Eye (tissue), 1 donor: ENCODE measurements around the gene GNB2.
A peak's percentile ranks its signal among the peaks of the same experiment; 100 is the strongest.
"Not testable (repeated sequence)": the region's sequence is repeated elsewhere in the genome, so short reads cannot be mapped to it uniquely, and the experiment has no call there.

Experiments
- DNase-seq: peaks from one replicate; pipeline ENCODE4 v3.0.0-alpha.2; 2015

Gene GNB2

GRCh38 chr7:100701089-100701488 lies 27.5 kb downstream of the GNB2 start:
- DNase-seq, result not testable (repeated sequence)

- DNase-seq, result peak; percentile 93
Observed at GRCh38 chr7:100705320-100705752, 31.8 kb downstream of the GNB2 start.

GRCh38 chr7:100705753-100706671 lies 32.5 kb downstream of the GNB2 start, which contains the start of gene POP7:
Gene POP7 (plus strand): TSS chr7:100706121. CDS start chr7:100706831, 710 bp downstream.
- peak; percentile 100 for DNase-seq

- DNase-seq, result no peak
Observed at GRCh38 chr7:100706672-100707311, 33.3 kb downstream of the GNB2 start.

GRCh38 chr7:100708395-100708794 lies 34.9 kb downstream of the GNB2 start:
- no peak for DNase-seq

GRCh38 chr7:100710452-100710851 lies 36.9 kb downstream of the GNB2 start:
- DNase-seq, result no peak

- no peak for DNase-seq
Observed at GRCh38 chr7:100711369-100711768, 37.8 kb downstream of the GNB2 start.

GRCh38 chr7:100714725-100715124 lies 41.2 kb downstream of the GNB2 start:
- DNase-seq, result no peak

GRCh38 chr7:100717073-100717472 lies 43.5 kb downstream of the GNB2 start:
- DNase-seq, result not testable (repeated sequence)

GRCh38 chr7:100719523-100720278 lies 46.2 kb downstream of the GNB2 start:
- peak; percentile 21 for DNase-seq

GRCh38 chr7:100720279-100720670 lies 46.7 kb downstream of the GNB2 start, which contains the start of gene EPO:
Gene EPO (plus strand): TSS chr7:100720468. CDS start chr7:100720981, 513 bp downstream.
- peak; percentile 28 for DNase-seq

- DNase-seq, result peak; percentile 21
Observed at GRCh38 chr7:100720671-100721504, 47.3 kb downstream of the GNB2 start.

GRCh38 chr7:100721505-100721812 lies 47.9 kb downstream of the GNB2 start:
- DNase-seq, result no peak

GRCh38 chr7:100722480-100723212 lies 49.1 kb downstream of the GNB2 start:
- no peak for DNase-seq

- peak; percentile 21 for DNase-seq
Observed at GRCh38 chr7:100723732-100724275, 50.3 kb downstream of the GNB2 start.

GRCh38 chr7:100724364-100724763 lies 50.8 kb downstream of the GNB2 start:
- DNase-seq, result not testable (repeated sequence)

- peak; percentile 49 for DNase-seq
Observed at GRCh38 chr7:100726996-100727761, 53.6 kb downstream of the GNB2 start.

- DNase-seq, result no peak
Observed at GRCh38 chr7:100728196-100728595, 54.7 kb downstream of the GNB2 start.
